ENCODE results near the gene FAU.

- no peak for TF ChIP-seq CTCF (IDR thresholded peaks at IDR 0.05)
- TF ChIP-seq POLR2A (IDR thresholded peaks at IDR 0.05): no peak
These were observed 9.9 kb upstream of the FAU start for GRCh38 chr11:65131895-65132237.

All from uterus (tissue), 2 donors.